H9 (cell line): Measurements from ENCODE around the gene KLHL7. TPM values are rescaled to one million over a fixed set of nuclear protein-coding genes. Genes with fewer than 3 reads are reported as not detected.

Source experiments
- DNase-seq: peaks from one replicate; pipeline ENCODE4 v3.0.0-alpha.2; 2017
- H2AFZ ChIP-seq: one replicate; pipeline ENCODE4 v1.6.1; 2013; ENCODE audit warnings: mild to moderate bottlenecking, low read length, control low read depth, moderate library complexity
- H2AK5ac ChIP-seq: 2 replicates; pipeline ENCODE4 v1.6.1; 2013; ENCODE audit warnings: low read length, control low read depth, mixed read lengths; ENCODE audit not compliant: insufficient read length
- H2BK120ac ChIP-seq: one replicate; pipeline ENCODE4 v1.6.1; 2013; ENCODE audit warnings: low read depth, mild to moderate bottlenecking, low read length, control low read depth, inconsistent platforms; ENCODE audit not compliant: poor library complexity, severe bottlenecking
- H2BK12ac ChIP-seq: 2 replicates; pipeline ENCODE4 v1.6.1; 2013; ENCODE audit warnings: low read length, control low read depth, mixed read lengths, low read depth; ENCODE audit not compliant: insufficient read length
- H2BK15ac ChIP-seq: 2 replicates; pipeline ENCODE4 v1.6.1; 2013; ENCODE audit warnings: low read depth, low read length, control low read depth
- H2BK20ac ChIP-seq: one replicate; pipeline ENCODE4 v1.6.1; 2013; ENCODE audit warnings: low read depth, mild to moderate bottlenecking, low read length, control low read depth, inconsistent platforms; ENCODE audit not compliant: poor library complexity, severe bottlenecking
- H2BK5ac ChIP-seq: 2 replicates; pipeline ENCODE4 v1.6.1; 2013; ENCODE audit warnings: low read length, control low read depth, mixed read lengths; ENCODE audit not compliant: insufficient read length
- H3K14ac ChIP-seq: 2 replicates; pipeline ENCODE4 v1.6.1; 2013; ENCODE audit warnings: low read length, control low read depth; ENCODE audit not compliant: insufficient read depth
- H3K18ac ChIP-seq: 2 replicates; pipeline ENCODE4 v1.6.1; 2013; ENCODE audit warnings: low read depth, mild to moderate bottlenecking, mixed read lengths, low read length, control low read depth; ENCODE audit not compliant: insufficient read length
- H3K23ac ChIP-seq: 2 replicates; pipeline ENCODE4 v1.6.1; 2013; ENCODE audit warnings: low read length, control low read depth, mixed read lengths, low read depth; ENCODE audit not compliant: insufficient read length
- H3K23me2 ChIP-seq: 2 replicates; pipeline ENCODE4 v1.6.1; 2013; ENCODE audit warnings: low read depth, mild to moderate bottlenecking, mixed read lengths, low read length, control low read depth; ENCODE audit not compliant: insufficient read length, poor library complexity, severe bottlenecking
- H3K27ac ChIP-seq: 2 replicates; pipeline ENCODE4 v1.5.1; 2013; ENCODE audit warnings: low read length, control low read depth, mixed read lengths, low read depth; ENCODE audit not compliant: insufficient read length
- H3K27me3 ChIP-seq: 2 replicates; pipeline ENCODE4 v1.6.1; 2013; ENCODE audit warnings: low read length, control low read depth, inconsistent platforms; ENCODE audit not compliant: insufficient read depth
- H3K4ac ChIP-seq: 2 replicates; pipeline ENCODE4 v1.6.1; 2013; ENCODE audit warnings: low read depth, mild to moderate bottlenecking, control low read depth, inconsistent platforms, low read length, moderate library complexity
- H3K4me1 ChIP-seq: 2 replicates; pipeline ENCODE4 v1.6.1; 2013; ENCODE audit warnings: low read length, control low read depth, inconsistent platforms; ENCODE audit not compliant: insufficient read depth
- H3K4me2 ChIP-seq: 2 replicates; pipeline ENCODE4 v1.6.1; 2013; ENCODE audit warnings: low read length, control low read depth, mixed read lengths; ENCODE audit not compliant: insufficient read length, insufficient read depth
- H3K56ac ChIP-seq: 2 replicates; pipeline ENCODE4 v1.6.1; 2013; ENCODE audit warnings: low read depth, mild to moderate bottlenecking, mixed read lengths, low read length, control low read depth; ENCODE audit not compliant: insufficient read length
- H3K79me1 ChIP-seq: 2 replicates; pipeline ENCODE4 v1.6.1; 2013; ENCODE audit warnings: low read depth, mild to moderate bottlenecking, moderate library complexity, low read length, control low read depth, inconsistent platforms; ENCODE audit not compliant: insufficient read depth, poor library complexity, severe bottlenecking
- H3K79me2 ChIP-seq: 2 replicates; pipeline ENCODE4 v1.6.1; 2013; ENCODE audit warnings: low read length, control low read depth, inconsistent platforms; ENCODE audit not compliant: insufficient read depth
- H3K9ac ChIP-seq: 2 replicates; pipeline ENCODE4 v1.6.1; 2013; ENCODE audit warnings: low read length, control low read depth, mixed read lengths; ENCODE audit not compliant: insufficient read length; ENCODE audit errors: extremely low read depth
- H3K9me3 ChIP-seq: one replicate; pipeline ENCODE4 v1.6.1; 2013; ENCODE audit warnings: low read depth, low read length, inconsistent platforms; ENCODE audit not compliant: control insufficient read depth
- H3T11ph ChIP-seq: one replicate; pipeline ENCODE4 v1.6.1; 2013; ENCODE audit warnings: mild to moderate bottlenecking, low read length, control low read depth, inconsistent platforms
- H4K20me1 ChIP-seq: one replicate; pipeline ENCODE4 v1.6.1; 2013; ENCODE audit not compliant: control insufficient read depth, insufficient read length, insufficient read depth
- H4K5ac ChIP-seq: 2 replicates; pipeline ENCODE4 v1.6.1; 2013; ENCODE audit warnings: low read depth, mild to moderate bottlenecking, mixed read lengths, low read length, control low read depth; ENCODE audit not compliant: insufficient read length
- H4K8ac ChIP-seq: replicated peaks from 2 replicates; pipeline ENCODE4 v1.6.1; 2013; ENCODE audit warnings: low read length, control low read depth, mixed read lengths, low read depth; ENCODE audit not compliant: insufficient read length
- H4K91ac ChIP-seq: 2 replicates; pipeline ENCODE4 v1.6.1; 2013; ENCODE audit warnings: low read depth, mild to moderate bottlenecking, moderate library complexity, mixed read lengths, low read length, control low read depth; ENCODE audit not compliant: insufficient read length
- H3K27ac Mint-ChIP-seq, 3 experiments: 2 replicates in 2 of 3; 3 replicates in 1 of 3; pipeline ENCODE4 v1.8.0; 2020 to 2021; ENCODE audit warnings: mixed read lengths in 3 of 3, mild to moderate bottlenecking in 1 of 3, moderate library complexity in 1 of 3
- H3K27me3 Mint-ChIP-seq: 2 replicates; pipeline ENCODE4 v1.8.0; 2021; ENCODE audit warnings: low read depth, mild to moderate bottlenecking, moderate library complexity, mixed read lengths
- H3K36me3 Mint-ChIP-seq, 3 experiments: 2 replicates in 2 of 3; 3 replicates in 1 of 3; pipeline ENCODE4 v1.8.0; 2020 to 2021; ENCODE audit warnings: low read depth in 3 of 3, mixed read lengths in 3 of 3; ENCODE audit not compliant: insufficient read depth in 1 of 3
- H3K4me1 Mint-ChIP-seq, 2 experiments: 2 replicates each; pipeline ENCODE4 v1.8.0; 2020; ENCODE audit warnings: mixed read lengths in 2 of 2
- H3K4me3 Mint-ChIP-seq, 2 experiments: 2 replicates in 1 of 2; 3 replicates in 1 of 2; pipeline ENCODE4 v1.8.0; 2020 to 2021; ENCODE audit warnings: mild to moderate bottlenecking in 2 of 2, mixed read lengths in 2 of 2, moderate library complexity in 1 of 2
- H3K9me3 Mint-ChIP-seq, 2 experiments: 2 replicates in 1 of 2; 3 replicates in 1 of 2; pipeline ENCODE4 v1.8.0; 2020; ENCODE audit warnings: mild to moderate bottlenecking in 2 of 2, mixed read lengths in 2 of 2, moderate library complexity in 1 of 2
- CTCF ChIP-seq: fragments of 200-600 bp; sonication (generic); conservative IDR thresholded peaks from 3 replicates; pipeline ENCODE4 v1.8.0; 2021; ENCODE audit warnings: antibody characterized with exemption, mild to moderate bottlenecking
- WGBS: extraction: QIAGEN DNeasy Blood & Tissue Kit; methylation state at CpG from one replicate; pipeline ENCODE4 v1.1.7; 2013; ENCODE audit warnings: missing lambda C conversion rate, low lambda C conversion rate, mixed read lengths; ENCODE audit not compliant: insufficient read length; ENCODE audit errors: extremely low coverage; 5-methylcytosine and 5-hydroxymethylcytosine counted together
- total RNA-seq: library from RNA; stranded (reverse); gene quantifications from 2 replicates; pipeline ENCODE4 v1.2.1, GENCODE V29; 2021

The KLHL7 gene
- total RNA-seq, 1 experiment from 2014 or later, result 56.7 TPM

GRCh38 chr7:23062452-23062851, 43.1 kb upstream of the KLHL7 start:
- Histone ChIP-seq H3K27me3 (no peaks in the 10 kb centered on the region), H2BK120ac (no peak overlapping the region), H3K4ac (no peak overlapping the region), H4K5ac (no peak overlapping the region), H4K91ac (no peak overlapping the region), H2BK12ac (no peak overlapping the region), H2BK15ac (no peak overlapping the region), H3K79me2 (no peaks in the 10 kb centered on the region), H3T11ph (no peak overlapping the region), H3K4me2 (no peak overlapping the region), H3K56ac (no peak overlapping the region), H3K9me3 (no peaks in the 10 kb centered on the region), H2BK20ac (no peak overlapping the region), H4K20me1 (no peaks in the 10 kb centered on the region), H2BK5ac (no peak overlapping the region), H3K27ac (no peak overlapping the region), H3K4me1 (no peaks in the 10 kb centered on the region), H3K23ac (no peak overlapping the region), H3K23me2 (no peaks in the 10 kb centered on the region), H2AFZ (no peak overlapping the region), H4K8ac (no peak overlapping the region), H3K14ac (no peak overlapping the region), H2AK5ac (no peak overlapping the region), H3K79me1 (no peaks in the 10 kb centered on the region), H3K9ac (no peak overlapping the region), H3K18ac (no peak overlapping the region)
- no peaks in the 10 kb centered on the region for H3K27me3 Mint-ChIP-seq
- no peak overlapping the region for H3K4me3 Mint-ChIP-seq
- no peak for TF ChIP-seq CTCF
- H3K9me3 Mint-ChIP-seq, result no peaks in the 10 kb centered on the region
- no peak for DNase-seq
- no peaks in the 10 kb centered on the region for H3K36me3 Mint-ChIP-seq
- WGBS, result no CpG with 5 or more reads among the region's 7 CpGs
- H3K27ac Mint-ChIP-seq, result peak overlapping the region in 1 of 3 experiments; percentile 45; a peak in 1 of 7 replicates
- peaks cover 8% of the 10 kb centered on the region in 2 experiments for H3K4me1 Mint-ChIP-seq
